Epithelial cell of esophagus (primary cell): ENCODE results near the gene FARP1.

ENCODE experiments used
- DNase-seq: peaks from one replicate; pipeline ENCODE4 v3.0.0; 2010; ENCODE audit warnings: low read depth
- H3K4me3 ChIP-seq: 2 replicates; pipeline ENCODE4 v1.5.1; 2011; ENCODE audit warnings: mild to moderate bottlenecking, low read length, control low read depth
- CTCF ChIP-seq: IDR thresholded peaks from 2 replicates; pipeline ENCODE4 v1.5.1; 2011; ENCODE audit warnings: low read depth, mild to moderate bottlenecking, low read length, control low read depth, inconsistent platforms; ENCODE audit not compliant: insufficient read depth; ENCODE audit errors: missing control alignments

The FARP1 gene

GRCh38 chr13:98415326-98416070 is 272.6 kb downstream of the FARP1 start:
- no peak for TF ChIP-seq CTCF
- no peak overlapping the region for H3K4me3 ChIP-seq
- DNase-seq: no peak

DNA sequence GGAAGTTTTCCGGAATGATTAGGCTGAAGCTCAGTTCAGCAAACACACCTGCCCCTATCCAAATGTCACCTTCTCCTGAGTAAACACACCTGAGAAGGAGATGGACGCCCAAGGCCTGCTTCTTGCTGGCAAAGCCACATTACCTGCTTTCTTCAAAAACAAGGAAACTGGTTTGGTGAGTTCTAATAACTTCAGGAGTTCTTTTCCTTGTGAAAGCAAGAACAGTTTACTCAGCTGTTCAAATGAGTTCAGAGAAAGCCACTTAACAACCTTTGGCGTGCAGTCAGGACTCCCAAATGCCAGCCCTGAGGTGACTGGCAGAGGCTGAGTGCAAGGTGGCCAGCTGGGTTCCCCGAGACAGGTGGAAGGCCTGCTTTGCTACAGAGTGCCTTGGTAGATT is 273.5 kb downstream of the FARP1 start:
- TF ChIP-seq CTCF: no peak
- DNase-seq: peak; percentile 90
- H3K4me3 ChIP-seq: no peak overlapping the region

GRCh38 chr13:98419786-98420553 is 277.1 kb downstream of the FARP1 start:
- no peak for DNase-seq
- TF ChIP-seq CTCF: no peak
- no peak overlapping the region for H3K4me3 ChIP-seq

- no peak for TF ChIP-seq CTCF
- H3K4me3 ChIP-seq: no peak overlapping the region
- DNase-seq: no peak
Measured at GRCh38 chr13:98420554-98421175, 277.8 kb downstream of the FARP1 start.

DNA sequence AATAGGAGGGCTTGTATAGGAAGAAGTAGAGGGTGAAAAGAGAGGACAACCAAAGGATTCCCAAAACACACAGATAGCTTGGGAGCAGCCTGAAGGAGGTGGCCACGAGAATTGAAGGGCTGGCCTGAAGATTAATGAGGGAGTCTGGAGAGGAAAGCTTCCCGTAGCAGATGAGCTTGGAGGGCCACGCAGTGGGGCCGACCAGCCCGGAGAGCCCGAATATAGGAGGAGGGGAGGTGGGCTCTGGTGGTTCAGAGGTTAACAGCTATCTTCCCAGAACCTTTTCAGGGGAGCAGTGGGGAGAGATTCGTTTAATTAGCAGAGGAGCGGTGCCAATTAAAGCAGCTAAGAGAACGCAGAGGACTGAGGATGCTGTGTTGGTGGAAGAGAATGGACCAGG is 279.2 kb downstream of the FARP1 start:
- TF ChIP-seq CTCF: no peak
- DNase-seq: no peak
- H3K4me3 ChIP-seq: no peak overlapping the region

- no peak for DNase-seq
- H3K4me3 ChIP-seq: no peak overlapping the region
- TF ChIP-seq CTCF: no peak
Measured at GRCh38 chr13:98423417-98423816, 280.5 kb downstream of the FARP1 start.
